Thyroid gland (tissue), 4 donors: ENCODE measurements around the gene RASGRP2.

Source experiments
- POLR2A ChIP-seq, 2 donors: fragments of 450-650 bp; IDR thresholded peaks; one replicate each; pipeline ENCODE4 v1.6.1; 2017; ENCODE audit warnings: antibody characterized with exemption in 2 of 2, mild to moderate bottlenecking in 2 of 2, moderate library complexity in 1 of 2
- TF ChIP-seq, protein P1 (sequence below), 6 experiments: fragments of 200-600 bp in 3 of 6; fragments of 450-650 bp in 3 of 6; sonication (generic) in 3 of 6; IDR thresholded peaks; one replicate each; pipeline ENCODE4 v1.5.1; 2016 to 2019; ENCODE audit warnings: antibody characterized with exemption in 6 of 6, mild to moderate bottlenecking in 2 of 6, inconsistent platforms in 1 of 6, moderate library complexity in 1 of 6

GRCh38 chr11:64718780-64719124 lies 25.2 kb downstream of the RASGRP2 start:
- TF ChIP-seq, protein P1, sequence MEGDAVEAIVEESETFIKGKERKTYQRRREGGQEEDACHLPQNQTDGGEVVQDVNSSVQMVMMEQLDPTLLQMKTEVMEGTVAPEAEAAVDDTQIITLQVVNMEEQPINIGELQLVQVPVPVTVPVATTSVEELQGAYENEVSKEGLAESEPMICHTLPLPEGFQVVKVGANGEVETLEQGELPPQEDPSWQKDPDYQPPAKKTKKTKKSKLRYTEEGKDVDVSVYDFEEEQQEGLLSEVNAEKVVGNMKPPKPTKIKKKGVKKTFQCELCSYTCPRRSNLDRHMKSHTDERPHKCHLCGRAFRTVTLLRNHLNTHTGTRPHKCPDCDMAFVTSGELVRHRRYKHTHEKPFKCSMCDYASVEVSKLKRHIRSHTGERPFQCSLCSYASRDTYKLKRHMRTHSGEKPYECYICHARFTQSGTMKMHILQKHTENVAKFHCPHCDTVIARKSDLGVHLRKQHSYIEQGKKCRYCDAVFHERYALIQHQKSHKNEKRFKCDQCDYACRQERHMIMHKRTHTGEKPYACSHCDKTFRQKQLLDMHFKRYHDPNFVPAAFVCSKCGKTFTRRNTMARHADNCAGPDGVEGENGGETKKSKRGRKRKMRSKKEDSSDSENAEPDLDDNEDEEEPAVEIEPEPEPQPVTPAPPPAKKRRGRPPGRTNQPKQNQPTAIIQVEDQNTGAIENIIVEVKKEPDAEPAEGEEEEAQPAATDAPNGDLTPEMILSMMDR (IDR thresholded peaks at IDR 0.05), result no peak
- no peak for TF ChIP-seq POLR2A (IDR thresholded peaks at IDR 0.05)
